GM13977 (cell line): ENCODE results near the gene STUM.

Experiments used
- DNase-seq: peaks from one replicate; pipeline ENCODE4 v3.0.0; 2012; ENCODE audit warnings: low spot score
- CTCF ChIP-seq: IDR thresholded peaks from 2 replicates; pipeline ENCODE4 v1.5.1; 2012; ENCODE audit warnings: mild to moderate bottlenecking, control low read depth; ENCODE audit not compliant: insufficient read depth; ENCODE audit errors: extremely low read depth, missing control alignments
- in situ Hi-C: fragments of 300-500 bp; cut with MboI; formaldehyde crosslinking; loops from one replicate; pipeline ENCODE4 v1.12.0; 2022; ENCODE audit warnings: low sequenced_read_pairs, low pct_unique_long_range_greater_than_20kb, mixed read lengths, inconsistent platforms; ENCODE audit not compliant: unreplicated experiment

Gene STUM

GRCh38 chr1:226541631-226542622, 6.6 kb upstream of the STUM start:
- DNase-seq: no peak
- in situ Hi-C loops: no loop called here
- no peak for TF ChIP-seq CTCF

GRCh38 chr1:226542623-226543103, 5.9 kb upstream of the STUM start:
- in situ Hi-C loops: no loop called here
- DNase-seq: no peak
- no peak for TF ChIP-seq CTCF

- DNase-seq: no peak
- in situ Hi-C loops: no loop called here
- no peak for TF ChIP-seq CTCF
These were observed 2.5 kb upstream of the STUM start for GRCh38 chr1:226545836-226546596.

GRCh38 chr1:226546926-226547325, 1.6 kb upstream of the STUM start:
- DNase-seq: no peak
- no peak for TF ChIP-seq CTCF
- in situ Hi-C loops: no loop called here

- peak; percentile 92 for TF ChIP-seq CTCF
- in situ Hi-C loops: no loop called here
- peak; percentile 89 for DNase-seq
These were observed 791 bp upstream of the STUM start for GRCh38 chr1:226547754-226548191.

GRCh38 chr1:226549094-226549936, 751 bp downstream of the STUM start:
- TF ChIP-seq CTCF: no peak
- peak; percentile 56 for DNase-seq
- in situ Hi-C loops: no loop called here
